SK-N-SH treated with all-trans-retinoic acid at 6 μM for 48 hours (cell line): ENCODE data around the gene NME7.

Experiments
- ATAC-seq: fragments of 200-7000 bp; cut with Tn5 transposase; 3 replicates; pipeline ENCODE4 v1.9.1; 2020; ENCODE audit warnings: mild to moderate bottlenecking, moderate library complexity
- ARNTL ChIP-seq: fragments of 450-650 bp; formaldehyde crosslinking; IDR thresholded peaks from 2 replicates; pipeline ENCODE4 v1.5.0; 2020; ENCODE audit warnings: low read depth, mild to moderate bottlenecking, moderate library complexity, borderline replicate concordance
- CREB5 ChIP-seq: fragments of 250-450 bp; sonication (Bioruptor Pico); IDR thresholded peaks from 2 replicates; pipeline ENCODE4 v1.5.1; 2020; ENCODE audit warnings: low read depth, mild to moderate bottlenecking, moderate library complexity
- CSRNP3 ChIP-seq: fragments of 250-450 bp; sonication (Bioruptor Pico); IDR thresholded peaks from 2 replicates; pipeline ENCODE4 v1.5.1; 2021; ENCODE audit warnings: mild to moderate bottlenecking, moderate library complexity
- GLIS3 ChIP-seq: fragments of 250-450 bp; sonication (Bioruptor Pico); IDR thresholded peaks from 2 replicates; pipeline ENCODE4 v1.5.0; 2020; ENCODE audit warnings: mild to moderate bottlenecking, moderate library complexity
- ISL1 ChIP-seq: fragments of 250-450 bp; sonication (Bioruptor Pico); IDR thresholded peaks from 2 replicates; pipeline ENCODE4 v2.1.2; 2022; ENCODE audit warnings: mild to moderate bottlenecking, moderate library complexity
- PATZ1 ChIP-seq: fragments of 250-450 bp; sonication (Bioruptor Pico); IDR thresholded peaks from 2 replicates; pipeline ENCODE4 v1.8.0; 2020; ENCODE audit warnings: mild to moderate bottlenecking, moderate library complexity, borderline replicate concordance
- PPARA ChIP-seq: fragments of 250-450 bp; sonication (Bioruptor Pico); IDR thresholded peaks from 2 replicates; pipeline ENCODE4 v1.5.0; 2020; ENCODE audit warnings: mild to moderate bottlenecking, borderline replicate concordance
- RARB ChIP-seq: fragments of 250-450 bp; sonication (Bioruptor Pico); IDR thresholded peaks from 2 replicates; pipeline ENCODE4 v1.8.0; 2021; ENCODE audit warnings: mild to moderate bottlenecking, moderate library complexity
- TCF4 ChIP-seq: fragments of 250-450 bp; sonication (Bioruptor Pico); IDR thresholded peaks from 2 replicates; pipeline ENCODE4 v1.8.0; 2021; ENCODE audit warnings: mild to moderate bottlenecking, moderate library complexity, borderline replicate concordance
- TOX ChIP-seq: fragments of 250-450 bp; sonication (Bioruptor Pico); IDR thresholded peaks from 2 replicates; pipeline ENCODE4 v1.8.0; 2021; ENCODE audit warnings: mild to moderate bottlenecking, moderate library complexity, borderline replicate concordance
- TSHZ2 ChIP-seq: fragments of 250-450 bp; sonication (Bioruptor Pico); IDR thresholded peaks from 2 replicates; pipeline ENCODE4 v1.5.0; 2020; ENCODE audit warnings: mild to moderate bottlenecking, moderate library complexity
- ZFP3 ChIP-seq: fragments of 250-450 bp; sonication (Bioruptor Pico); IDR thresholded peaks from 2 replicates; pipeline ENCODE4 v1.5.0; 2020; ENCODE audit warnings: mild to moderate bottlenecking, moderate library complexity
- ZFP30 ChIP-seq: fragments of 450-650 bp; formaldehyde crosslinking; IDR thresholded peaks from 2 replicates; pipeline ENCODE4 v1.5.0; 2022; ENCODE audit warnings: mild to moderate bottlenecking, moderate library complexity
- ZNF565 ChIP-seq: fragments of 450-650 bp; formaldehyde crosslinking; conservative IDR thresholded peaks from 2 replicates; pipeline ENCODE4 v1.5.0; 2020; ENCODE audit warnings: low read depth, mild to moderate bottlenecking, moderate library complexity
- ZNF70 ChIP-seq: fragments of 450-650 bp; formaldehyde crosslinking; IDR thresholded peaks from 2 replicates; pipeline ENCODE4 v1.5.0; 2020; ENCODE audit warnings: mild to moderate bottlenecking, moderate library complexity
- ZNF8 ChIP-seq: fragments of 450-650 bp; formaldehyde crosslinking; IDR thresholded peaks from 2 replicates; pipeline ENCODE4 v1.5.0; 2020; ENCODE audit warnings: mild to moderate bottlenecking, moderate library complexity

NME7 gene

GRCh38 chr1:169143984-169144383 is 223.6 kb downstream of the NME7 start (continued):
- no peak for TF ChIP-seq PATZ1 (CRISPR knock-in tag)
- TF ChIP-seq CREB5 (CRISPR knock-in tag), result no peak

GRCh38 chr1:169143346-169143745 is 224.3 kb downstream of the NME7 start:
- no peak for TF ChIP-seq ARNTL
- TF ChIP-seq TOX (CRISPR knock-in tag), result no peak
- TF ChIP-seq, all 23 proteins: peak for 0
- no peak for ATAC-seq

GRCh38 chr1:169142129-169142528 is 225.5 kb downstream of the NME7 start:
- TF ChIP-seq ZNF8 (CRISPR knock-in tag) (no peak), TCF4 (CRISPR knock-in tag) (no peak), TOX (CRISPR knock-in tag) (no peak), PATZ1 (CRISPR knock-in tag) (no peak)
- no peak for ATAC-seq

- TF ChIP-seq ARNTL (no peak), RARB (CRISPR knock-in tag) (no peak), ZNF565 (CRISPR knock-in tag) (no peak), TSHZ2 (CRISPR knock-in tag) (no peak), GLIS3 (CRISPR knock-in tag) (no peak), ISL1 (CRISPR knock-in tag) (no peak), PPARA (CRISPR knock-in tag) (no peak), CSRNP3 (CRISPR knock-in tag) (no peak), ZFP3 (no peak), ZFP30 (no peak), TCF4 (CRISPR knock-in tag) (no peak), ZNF70 (CRISPR knock-in tag) (no peak)
- ATAC-seq, result no peak
Observed at GRCh38 chr1:169141356-169141755, 226.2 kb downstream of the NME7 start.

GRCh38 chr1:169138866-169139670 is 228.5 kb downstream of the NME7 start:
- TF ChIP-seq TCF4 (CRISPR knock-in tag), result no peak
- ATAC-seq, result no peak
